Measurements from ENCODE around the gene TMEM240. TPM values are rescaled to one million over a fixed set of nuclear protein-coding genes. Genes with fewer than 3 reads are reported as not detected.

The TMEM240 gene
- total RNA-seq, 1 donor from 2014 or later: 7.0 TPM

DNA sequence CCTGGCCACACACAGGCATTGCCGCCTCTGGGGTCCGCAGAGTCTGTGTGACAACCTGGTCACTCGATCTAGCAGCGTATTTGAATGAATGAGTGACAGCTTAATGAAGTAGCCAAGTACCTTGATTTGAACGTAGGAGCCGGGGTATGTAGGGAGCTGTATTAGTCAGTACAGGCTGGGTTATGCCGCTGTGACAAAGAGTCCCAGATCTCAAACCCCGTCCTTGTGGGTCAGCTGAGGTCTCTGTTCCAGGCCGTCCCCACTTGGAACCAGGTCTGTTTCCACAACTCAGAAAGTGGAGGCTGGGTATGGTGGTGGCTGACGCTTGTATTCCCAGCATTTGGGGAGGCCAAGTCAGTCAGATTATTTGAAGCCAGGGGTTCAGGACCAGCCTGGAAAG lies 48.8 kb downstream of the TMEM240 start:
- peaks cover 2% of the 10 kb centered on the region for H3K9me3 Mint-ChIP-seq (ENCODE audit: unreplicated experiment)
- H4K20me1 ChIP-seq (ENCODE audit: insufficient read depth, low read length): peaks cover 13% of the 10 kb centered on the region
- no peaks in the 10 kb centered on the region for H3K27me3 Mint-ChIP-seq (ENCODE audit: low read depth, unreplicated experiment)
- no peaks in the 10 kb centered on the region for H3K4me1 ChIP-seq (ENCODE audit: insufficient read depth, low read length)
- H3K4me3 ChIP-seq (ENCODE audit: insufficient read depth, low read depth, low read length): no peak overlapping the region
- no peak overlapping the region for H3K4me2 ChIP-seq (ENCODE audit: low read length)
- no peaks in the 10 kb centered on the region for H3K27me3 ChIP-seq (ENCODE audit: insufficient read depth, low read length)
- H3K4me1 Mint-ChIP-seq (ENCODE audit: low read depth, unreplicated experiment): no peaks in the 10 kb centered on the region
- H3K27ac Mint-ChIP-seq (ENCODE audit: unreplicated experiment): no peak overlapping the region
- no peak for TF ChIP-seq EZH2 (IDR thresholded peaks at IDR 0.05; ENCODE audit: insufficient read depth, low read length)
- TF ChIP-seq, protein P1, sequence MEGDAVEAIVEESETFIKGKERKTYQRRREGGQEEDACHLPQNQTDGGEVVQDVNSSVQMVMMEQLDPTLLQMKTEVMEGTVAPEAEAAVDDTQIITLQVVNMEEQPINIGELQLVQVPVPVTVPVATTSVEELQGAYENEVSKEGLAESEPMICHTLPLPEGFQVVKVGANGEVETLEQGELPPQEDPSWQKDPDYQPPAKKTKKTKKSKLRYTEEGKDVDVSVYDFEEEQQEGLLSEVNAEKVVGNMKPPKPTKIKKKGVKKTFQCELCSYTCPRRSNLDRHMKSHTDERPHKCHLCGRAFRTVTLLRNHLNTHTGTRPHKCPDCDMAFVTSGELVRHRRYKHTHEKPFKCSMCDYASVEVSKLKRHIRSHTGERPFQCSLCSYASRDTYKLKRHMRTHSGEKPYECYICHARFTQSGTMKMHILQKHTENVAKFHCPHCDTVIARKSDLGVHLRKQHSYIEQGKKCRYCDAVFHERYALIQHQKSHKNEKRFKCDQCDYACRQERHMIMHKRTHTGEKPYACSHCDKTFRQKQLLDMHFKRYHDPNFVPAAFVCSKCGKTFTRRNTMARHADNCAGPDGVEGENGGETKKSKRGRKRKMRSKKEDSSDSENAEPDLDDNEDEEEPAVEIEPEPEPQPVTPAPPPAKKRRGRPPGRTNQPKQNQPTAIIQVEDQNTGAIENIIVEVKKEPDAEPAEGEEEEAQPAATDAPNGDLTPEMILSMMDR (IDR thresholded peaks at IDR 0.05; ENCODE audit: insufficient read depth, low read depth, low read length): no peak
- peaks cover 19% of the 10 kb centered on the region for H3K79me2 ChIP-seq (ENCODE audit: insufficient read depth, low read length)
- H3K36me3 Mint-ChIP-seq (ENCODE audit: low read depth, unreplicated experiment): peaks cover 23% of the 10 kb centered on the region
- no peaks in the 10 kb centered on the region for H3K9me3 ChIP-seq (ENCODE audit: insufficient read depth, low read depth, low read length)
- FAIRE-seq (no peak), DNase-seq (ENCODE audit: low read depth) (no peak)
- no peak overlapping the region for H2AFZ ChIP-seq (ENCODE audit: low read depth, low read length)
- H3K36me3 ChIP-seq (ENCODE audit: insufficient read depth, low read length): peaks cover 25% of the 10 kb centered on the region
- H3K27ac ChIP-seq (ENCODE audit: low read depth, low read length): no peak overlapping the region
- H3K4me3 Mint-ChIP-seq (ENCODE audit: unreplicated experiment): no peak overlapping the region
- H3K9ac ChIP-seq (ENCODE audit: low read length): no peak overlapping the region

DNA sequence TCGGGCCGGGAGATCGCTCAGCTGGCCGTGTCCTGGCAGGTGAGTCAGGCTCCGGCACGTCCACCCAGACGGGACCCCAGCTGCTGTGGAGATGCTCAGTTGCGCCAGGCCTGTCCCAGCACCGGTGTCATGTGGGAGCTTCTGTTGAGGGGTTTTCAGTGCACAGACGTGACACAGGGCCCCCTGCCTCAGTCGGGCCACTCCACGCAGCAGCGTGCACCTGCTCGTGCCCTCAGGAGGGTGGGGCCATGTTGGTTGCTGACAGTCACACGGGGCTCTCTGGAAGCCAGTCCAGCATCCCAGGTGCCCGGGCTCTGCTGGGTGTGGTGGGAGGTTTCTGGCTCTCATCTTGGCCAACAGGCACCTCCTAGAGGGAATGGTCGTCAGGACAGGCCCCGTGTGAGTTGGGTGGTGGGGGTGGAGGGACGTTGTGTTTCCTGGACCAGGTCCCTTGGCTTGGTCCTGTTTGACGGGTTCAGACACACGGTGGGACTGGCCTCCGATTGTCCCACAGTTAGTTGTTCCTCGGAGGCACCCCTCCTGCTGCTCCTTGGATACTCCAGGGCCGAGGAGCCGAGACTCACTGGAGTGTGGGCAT lies 49.7 kb downstream of the TMEM240 start:
- no peak for FAIRE-seq
- no peaks in the 10 kb centered on the region for H3K27me3 ChIP-seq (ENCODE audit: insufficient read depth, low read length)
- H4K20me1 ChIP-seq (ENCODE audit: insufficient read depth, low read length): peaks cover 13% of the 10 kb centered on the region
- H3K9ac ChIP-seq (ENCODE audit: low read length): no peak overlapping the region
- H3K4me3 ChIP-seq (ENCODE audit: insufficient read depth, low read depth, low read length): no peak overlapping the region
- no peak overlapping the region for H3K4me2 ChIP-seq (ENCODE audit: low read length)
- Mint-ChIP-seq H3K9me3 (ENCODE audit: unreplicated experiment) (peaks cover 2% of the 10 kb centered on the region), H3K27me3 (ENCODE audit: low read depth, unreplicated experiment) (no peaks in the 10 kb centered on the region), H3K4me1 (ENCODE audit: low read depth, unreplicated experiment) (no peaks in the 10 kb centered on the region), H3K36me3 (ENCODE audit: low read depth, unreplicated experiment) (peaks cover 23% of the 10 kb centered on the region), H3K27ac (ENCODE audit: unreplicated experiment) (no peak overlapping the region), H3K4me3 (ENCODE audit: unreplicated experiment) (no peak overlapping the region)
- H3K9me3 ChIP-seq (ENCODE audit: insufficient read depth, low read depth, low read length): no peaks in the 10 kb centered on the region
- DNase-seq (ENCODE audit: low read depth): no peak
- no peak overlapping the region for H3K27ac ChIP-seq (ENCODE audit: low read depth, low read length)
- H3K4me1 ChIP-seq (ENCODE audit: insufficient read depth, low read length): no peaks in the 10 kb centered on the region
- peaks cover 25% of the 10 kb centered on the region for H3K36me3 ChIP-seq (ENCODE audit: insufficient read depth, low read length)
- no peak overlapping the region for H2AFZ ChIP-seq (ENCODE audit: low read depth, low read length)
- H3K79me2 ChIP-seq (ENCODE audit: insufficient read depth, low read length): peaks cover 19% of the 10 kb centered on the region
- no peak for TF ChIP-seq EZH2 (IDR thresholded peaks at IDR 0.05; ENCODE audit: insufficient read depth, low read length)
- TF ChIP-seq, protein P1 (IDR thresholded peaks at IDR 0.05; ENCODE audit: insufficient read depth, low read depth, low read length): no peak

DNA sequence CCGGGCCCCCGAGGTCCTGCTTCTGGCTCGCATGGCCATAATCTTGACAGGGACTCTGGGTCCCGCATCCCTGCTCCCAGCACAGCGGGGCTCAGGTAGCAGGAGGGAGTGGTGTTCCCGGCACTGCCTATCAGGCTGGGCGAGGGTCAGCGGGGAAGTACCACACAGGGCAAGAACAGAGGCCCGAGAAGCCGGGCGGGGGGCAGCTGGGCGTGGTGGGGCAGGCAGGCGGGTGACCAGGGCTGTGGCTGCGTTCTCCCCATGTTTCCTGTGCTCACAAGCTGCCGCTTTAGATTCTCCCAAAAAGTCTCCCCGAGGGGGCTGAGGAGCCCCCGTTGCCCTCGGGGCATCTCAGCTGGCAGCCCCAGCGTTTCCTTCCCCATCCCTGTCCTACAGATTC lies 50.6 kb downstream of the TMEM240 start:
- H3K9me3 Mint-ChIP-seq (ENCODE audit: unreplicated experiment): peaks cover 2% of the 10 kb centered on the region
- H3K36me3 ChIP-seq (ENCODE audit: insufficient read depth, low read length): peaks cover 25% of the 10 kb centered on the region
- no peaks in the 10 kb centered on the region for H3K27me3 Mint-ChIP-seq (ENCODE audit: low read depth, unreplicated experiment)
- no peak overlapping the region for H3K4me2 ChIP-seq (ENCODE audit: low read length)
- TF ChIP-seq, protein P1 (IDR thresholded peaks at IDR 0.05; ENCODE audit: insufficient read depth, low read depth, low read length): no peak
- no peak for TF ChIP-seq EZH2 (IDR thresholded peaks at IDR 0.05; ENCODE audit: insufficient read depth, low read length)
- peaks cover 23% of the 10 kb centered on the region for H3K36me3 Mint-ChIP-seq (ENCODE audit: low read depth, unreplicated experiment)
- no peaks in the 10 kb centered on the region for H3K4me1 ChIP-seq (ENCODE audit: insufficient read depth, low read length)
- peaks cover 13% of the 10 kb centered on the region for H4K20me1 ChIP-seq (ENCODE audit: insufficient read depth, low read length)
- H3K9ac ChIP-seq (ENCODE audit: low read length): no peak overlapping the region
- no peak overlapping the region for H2AFZ ChIP-seq (ENCODE audit: low read depth, low read length)
- H3K27ac Mint-ChIP-seq (ENCODE audit: unreplicated experiment): no peak overlapping the region
- no peaks in the 10 kb centered on the region for H3K9me3 ChIP-seq (ENCODE audit: insufficient read depth, low read depth, low read length)
- no peaks in the 10 kb centered on the region for H3K4me1 Mint-ChIP-seq (ENCODE audit: low read depth, unreplicated experiment)
- DNase-seq (ENCODE audit: low read depth) (no peak), FAIRE-seq (no peak)
- no peak overlapping the region for H3K27ac ChIP-seq (ENCODE audit: low read depth, low read length)
- no peak overlapping the region for H3K4me3 Mint-ChIP-seq (ENCODE audit: unreplicated experiment)
- H3K4me3 ChIP-seq (ENCODE audit: insufficient read depth, low read depth, low read length): no peak overlapping the region
- H3K27me3 ChIP-seq (ENCODE audit: insufficient read depth, low read length): no peaks in the 10 kb centered on the region
- H3K79me2 ChIP-seq (ENCODE audit: insufficient read depth, low read length): peaks cover 19% of the 10 kb centered on the region

Data from astrocyte (in vitro differentiated cells and primary cell).